GM19043 (cell line): Measurements from ENCODE around the gene LMBRD1.
A peak's percentile ranks its signal among the peaks of the same experiment; 100 is the strongest.
"Not testable (repeated sequence)": the region's sequence is repeated elsewhere in the genome, so short reads cannot be mapped to it uniquely, and the experiment has no call there.

Source experiments
- ATAC-seq: cut with Tn5 transposase; IDR thresholded peaks from one replicate; pipeline ENCODE4 v1.9.1; 2021; ENCODE audit warnings: low read depth; ENCODE audit not compliant: unreplicated experiment

Gene LMBRD1

GRCh38 chr6:69756907-69757306 lies 39.9 kb downstream of the LMBRD1 start:
- no peak for ATAC-seq

GRCh38 chr6:69756366-69756765 lies 40.4 kb downstream of the LMBRD1 start:
- ATAC-seq: no peak

GRCh38 chr6:69735027-69735426 lies 61.8 kb downstream of the LMBRD1 start:
- no peak for ATAC-seq

- ATAC-seq: peak; percentile 69
Observed at GRCh38 chr6:69732640-69733039, 64.2 kb downstream of the LMBRD1 start.

GRCh38 chr6:69732045-69732444 lies 64.8 kb downstream of the LMBRD1 start:
- ATAC-seq: no peak

- no peak for ATAC-seq
Observed at GRCh38 chr6:69729870-69730449, 66.8 kb downstream of the LMBRD1 start.

GRCh38 chr6:69722683-69723082 lies 74.1 kb downstream of the LMBRD1 start:
- ATAC-seq: no peak

GRCh38 chr6:69719602-69720193 lies 77.1 kb downstream of the LMBRD1 start:
- ATAC-seq: no peak

GRCh38 chr6:69706724-69707123 lies 90.1 kb downstream of the LMBRD1 start:
- ATAC-seq: no peak

- ATAC-seq: no peak
Observed at GRCh38 chr6:69705954-69706353, 90.9 kb downstream of the LMBRD1 start.

- ATAC-seq: no peak
Observed at GRCh38 chr6:69704916-69705315, 91.9 kb downstream of the LMBRD1 start.

GRCh38 chr6:69699655-69700054 lies 97.2 kb downstream of the LMBRD1 start:
- no peak for ATAC-seq

- ATAC-seq: peak; percentile 67
Observed at GRCh38 chr6:69696273-69696672, 100.5 kb downstream of the LMBRD1 start.

GRCh38 chr6:69693762-69694161 lies 103.0 kb downstream of the LMBRD1 start:
- no peak for ATAC-seq

GRCh38 chr6:69690986-69691385 lies 105.8 kb downstream of the LMBRD1 start:
- no peak for ATAC-seq

GRCh38 chr6:69680302-69680701 lies 116.5 kb downstream of the LMBRD1 start:
- ATAC-seq: no peak

- no peak for ATAC-seq
Observed at GRCh38 chr6:69673298-69673697, 123.5 kb downstream of the LMBRD1 start.

- no peak for ATAC-seq
Observed at GRCh38 chr6:69668916-69669315, 127.9 kb downstream of the LMBRD1 start.

GRCh38 chr6:69666779-69667178 lies 130.0 kb downstream of the LMBRD1 start:
- not testable (repeated sequence) for ATAC-seq

GRCh38 chr6:69665437-69665836 lies 131.4 kb downstream of the LMBRD1 start:
- ATAC-seq: no peak

- ATAC-seq: no peak
Observed at GRCh38 chr6:69664551-69664950, 132.3 kb downstream of the LMBRD1 start.

- no peak for ATAC-seq
Observed at GRCh38 chr6:69663215-69663614, 133.6 kb downstream of the LMBRD1 start.

- ATAC-seq: no peak
Observed at GRCh38 chr6:69650703-69651102, 146.1 kb downstream of the LMBRD1 start.
